Measurements from ENCODE around the gene PIP4P1.

GRCh38 chr14:20478894-20479293, 17.7 kb upstream of the PIP4P1 start:
- TF ChIP-seq POLR2A (IDR thresholded peaks at IDR 0.05; ENCODE audit: low read depth, low read length) (no peak), SPI1 (IDR thresholded peaks at IDR 0.05; ENCODE audit: low read depth, low read length) (no peak), POLR2AphosphoS5 (IDR thresholded peaks at IDR 0.05; ENCODE audit: low read depth, low read length) (no peak), TAF1 (IDR thresholded peaks at IDR 0.05; ENCODE audit: low read depth, low read length) (no peak), PAX5 (IDR thresholded peaks at IDR 0.05; ENCODE audit: insufficient read depth, low read length, severe bottlenecking) (no peak)
